ENCODE data around the gene AOPEP. TPM values are rescaled to one million over a fixed set of nuclear protein-coding genes. Genes with fewer than 3 reads are reported as not detected.

Gene AOPEP
- polyA plus RNA-seq, 1 donor from 2014 or later, result 10.0 TPM

DNA sequence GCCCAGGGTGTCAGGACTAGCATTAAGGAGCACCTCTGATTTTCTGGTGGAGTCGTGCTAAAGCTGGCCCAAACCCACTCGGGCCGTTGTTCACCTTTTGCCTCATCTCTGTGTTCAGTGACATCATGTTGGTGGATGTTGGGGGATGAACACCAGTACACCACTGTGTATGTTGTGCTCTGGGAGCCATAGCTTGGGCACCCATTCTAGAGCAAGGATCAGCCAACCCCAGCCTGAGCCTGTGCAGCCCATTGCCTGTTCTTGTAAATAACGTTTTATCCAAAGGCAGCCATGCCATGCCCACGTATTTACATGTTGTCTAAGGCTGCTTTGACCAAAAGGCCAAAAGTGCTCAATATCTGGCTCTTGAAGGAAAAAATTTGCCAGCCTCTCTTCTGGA is 345.4 kb downstream of the AOPEP start:
- H3F3A ChIP-seq (ENCODE audit: insufficient read depth, low read length, poor library complexity, severe bottlenecking), result no peaks in the 10 kb centered on the region
- no peak overlapping the region for H3K4me2 ChIP-seq (ENCODE audit: low read length)
- H3K4me3 ChIP-seq (ENCODE audit: low read length), result no peak overlapping the region
- no peak overlapping the region for H3K9ac ChIP-seq (ENCODE audit: low read length)
- H3K27ac ChIP-seq (ENCODE audit: low read length), result no peak overlapping the region
- no peak overlapping the region for H2AFZ ChIP-seq (ENCODE audit: low read depth, low read length)
- no peaks in the 10 kb centered on the region for H3K36me3 ChIP-seq (ENCODE audit: insufficient read depth, low read length)
- no peaks in the 10 kb centered on the region for H3K79me2 ChIP-seq (replicated peaks; ENCODE audit: insufficient read depth, low read length)
- no peaks in the 10 kb centered on the region for H3K27me3 ChIP-seq (ENCODE audit: insufficient read depth, low read depth, low read length)
- no peaks in the 10 kb centered on the region for H3K9me3 ChIP-seq (ENCODE audit: low read length)
- no peaks in the 10 kb centered on the region for H4K20me1 ChIP-seq (ENCODE audit: insufficient read depth)
- no peaks in the 10 kb centered on the region for H3K9me2 ChIP-seq (ENCODE audit: insufficient read depth, low read length)
- no peak for TF ChIP-seq EP300 (conservative IDR thresholded peaks at IDR 0.05; ENCODE audit: poor library complexity, severe bottlenecking)
- TF ChIP-seq, protein P1, sequence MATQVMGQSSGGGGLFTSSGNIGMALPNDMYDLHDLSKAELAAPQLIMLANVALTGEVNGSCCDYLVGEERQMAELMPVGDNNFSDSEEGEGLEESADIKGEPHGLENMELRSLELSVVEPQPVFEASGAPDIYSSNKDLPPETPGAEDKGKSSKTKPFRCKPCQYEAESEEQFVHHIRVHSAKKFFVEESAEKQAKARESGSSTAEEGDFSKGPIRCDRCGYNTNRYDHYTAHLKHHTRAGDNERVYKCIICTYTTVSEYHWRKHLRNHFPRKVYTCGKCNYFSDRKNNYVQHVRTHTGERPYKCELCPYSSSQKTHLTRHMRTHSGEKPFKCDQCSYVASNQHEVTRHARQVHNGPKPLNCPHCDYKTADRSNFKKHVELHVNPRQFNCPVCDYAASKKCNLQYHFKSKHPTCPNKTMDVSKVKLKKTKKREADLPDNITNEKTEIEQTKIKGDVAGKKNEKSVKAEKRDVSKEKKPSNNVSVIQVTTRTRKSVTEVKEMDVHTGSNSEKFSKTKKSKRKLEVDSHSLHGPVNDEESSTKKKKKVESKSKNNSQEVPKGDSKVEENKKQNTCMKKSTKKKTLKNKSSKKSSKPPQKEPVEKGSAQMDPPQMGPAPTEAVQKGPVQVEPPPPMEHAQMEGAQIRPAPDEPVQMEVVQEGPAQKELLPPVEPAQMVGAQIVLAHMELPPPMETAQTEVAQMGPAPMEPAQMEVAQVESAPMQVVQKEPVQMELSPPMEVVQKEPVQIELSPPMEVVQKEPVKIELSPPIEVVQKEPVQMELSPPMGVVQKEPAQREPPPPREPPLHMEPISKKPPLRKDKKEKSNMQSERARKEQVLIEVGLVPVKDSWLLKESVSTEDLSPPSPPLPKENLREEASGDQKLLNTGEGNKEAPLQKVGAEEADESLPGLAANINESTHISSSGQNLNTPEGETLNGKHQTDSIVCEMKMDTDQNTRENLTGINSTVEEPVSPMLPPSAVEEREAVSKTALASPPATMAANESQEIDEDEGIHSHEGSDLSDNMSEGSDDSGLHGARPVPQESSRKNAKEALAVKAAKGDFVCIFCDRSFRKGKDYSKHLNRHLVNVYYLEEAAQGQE (IDR thresholded peaks at IDR 0.05; ENCODE audit: borderline replicate concordance), result no peak
- TF ChIP-seq SMC3 (conservative IDR thresholded peaks at IDR 0.05; ENCODE audit: poor library complexity), result no peak
- TF ChIP-seq TAF1 (IDR thresholded peaks at IDR 0.05; ENCODE audit: low read depth), result no peak
- TF ChIP-seq, protein P2, sequence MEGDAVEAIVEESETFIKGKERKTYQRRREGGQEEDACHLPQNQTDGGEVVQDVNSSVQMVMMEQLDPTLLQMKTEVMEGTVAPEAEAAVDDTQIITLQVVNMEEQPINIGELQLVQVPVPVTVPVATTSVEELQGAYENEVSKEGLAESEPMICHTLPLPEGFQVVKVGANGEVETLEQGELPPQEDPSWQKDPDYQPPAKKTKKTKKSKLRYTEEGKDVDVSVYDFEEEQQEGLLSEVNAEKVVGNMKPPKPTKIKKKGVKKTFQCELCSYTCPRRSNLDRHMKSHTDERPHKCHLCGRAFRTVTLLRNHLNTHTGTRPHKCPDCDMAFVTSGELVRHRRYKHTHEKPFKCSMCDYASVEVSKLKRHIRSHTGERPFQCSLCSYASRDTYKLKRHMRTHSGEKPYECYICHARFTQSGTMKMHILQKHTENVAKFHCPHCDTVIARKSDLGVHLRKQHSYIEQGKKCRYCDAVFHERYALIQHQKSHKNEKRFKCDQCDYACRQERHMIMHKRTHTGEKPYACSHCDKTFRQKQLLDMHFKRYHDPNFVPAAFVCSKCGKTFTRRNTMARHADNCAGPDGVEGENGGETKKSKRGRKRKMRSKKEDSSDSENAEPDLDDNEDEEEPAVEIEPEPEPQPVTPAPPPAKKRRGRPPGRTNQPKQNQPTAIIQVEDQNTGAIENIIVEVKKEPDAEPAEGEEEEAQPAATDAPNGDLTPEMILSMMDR (IDR thresholded peaks at IDR 0.05; ENCODE audit: poor library complexity, severe bottlenecking), result no peak
- TF ChIP-seq EZH2 (IDR thresholded peaks at IDR 0.05; ENCODE audit: borderline replicate concordance, insufficient read depth, low read length, poor library complexity, severe bottlenecking), result no peak
- no peak for TF ChIP-seq RAD21 (conservative IDR thresholded peaks at IDR 0.05)
- no peak for TF ChIP-seq MXI1 (conservative IDR thresholded peaks at IDR 0.05; ENCODE audit: poor library complexity, severe bottlenecking)
- TF ChIP-seq POLR2AphosphoS5 (IDR thresholded peaks at IDR 0.05), result no peak

DNA sequence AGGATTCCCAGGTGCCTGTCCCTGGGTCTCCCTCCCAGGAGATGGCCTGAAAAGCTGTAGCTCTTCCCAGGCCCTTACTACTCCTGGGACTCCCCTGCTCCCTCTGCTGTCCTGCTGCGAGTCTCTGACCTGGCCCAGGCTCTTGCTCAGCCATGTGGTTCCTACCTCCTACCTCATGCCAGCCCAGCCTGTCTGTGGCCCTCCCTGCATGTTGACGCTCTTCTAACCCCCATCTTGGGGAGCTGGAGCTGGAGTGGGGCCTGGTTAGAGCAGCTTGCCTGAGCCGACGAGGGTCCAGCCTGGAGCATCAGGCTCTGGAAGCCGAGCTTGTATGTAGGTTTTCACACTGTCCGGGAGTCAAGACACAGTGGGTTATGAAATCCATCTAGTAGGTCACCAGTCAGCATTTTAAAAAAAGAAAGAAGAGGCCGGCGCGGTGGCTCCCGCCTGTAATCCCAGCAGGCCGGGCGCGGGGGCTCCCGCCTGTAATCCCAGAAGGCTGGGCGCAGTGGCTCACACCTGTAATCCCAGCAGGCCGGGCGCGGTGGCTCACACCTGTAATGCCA is 346.6 kb downstream of the AOPEP start:
- H3K27ac ChIP-seq (ENCODE audit: low read length), result no peak overlapping the region

More for the DNA sequence above, 346.6 kb downstream of the AOPEP start:
- H3K9me2 ChIP-seq (ENCODE audit: insufficient read depth, low read length), result no peaks in the 10 kb centered on the region
- TF ChIP-seq EZH2 (IDR thresholded peaks at IDR 0.05; ENCODE audit: borderline replicate concordance, insufficient read depth, low read length, poor library complexity, severe bottlenecking), result no peak
- TF ChIP-seq EP300 (conservative IDR thresholded peaks at IDR 0.05; ENCODE audit: poor library complexity, severe bottlenecking), result no peak
- no peak for TF ChIP-seq SMC3 (conservative IDR thresholded peaks at IDR 0.05; ENCODE audit: poor library complexity)
- no peak for TF ChIP-seq RAD21 (conservative IDR thresholded peaks at IDR 0.05)
- TF ChIP-seq, protein P1 (IDR thresholded peaks at IDR 0.05; ENCODE audit: borderline replicate concordance), result no peak
- TF ChIP-seq, protein P2 (IDR thresholded peaks at IDR 0.05; ENCODE audit: poor library complexity, severe bottlenecking), result no peak
- no peak for TF ChIP-seq MXI1 (conservative IDR thresholded peaks at IDR 0.05; ENCODE audit: poor library complexity, severe bottlenecking)
- TF ChIP-seq POLR2AphosphoS5 (IDR thresholded peaks at IDR 0.05), result no peak
- no peak overlapping the region for H3K4me2 ChIP-seq (ENCODE audit: low read length)
- H3K79me2 ChIP-seq (replicated peaks; ENCODE audit: insufficient read depth, low read length), result no peaks in the 10 kb centered on the region
- H3K9ac ChIP-seq (ENCODE audit: low read length), result no peak overlapping the region
- no peaks in the 10 kb centered on the region for H3K27me3 ChIP-seq (ENCODE audit: insufficient read depth, low read depth, low read length)
- no peaks in the 10 kb centered on the region for H4K20me1 ChIP-seq (ENCODE audit: insufficient read depth)
- H2AFZ ChIP-seq (ENCODE audit: low read depth, low read length), result no peak overlapping the region
- H3K36me3 ChIP-seq (ENCODE audit: insufficient read depth, low read length), result no peaks in the 10 kb centered on the region
- H3K9me3 ChIP-seq (ENCODE audit: low read length), result no peaks in the 10 kb centered on the region
- H3K4me3 ChIP-seq (ENCODE audit: low read length), result no peak overlapping the region
- H3F3A ChIP-seq (ENCODE audit: insufficient read depth, low read length, poor library complexity, severe bottlenecking), result no peaks in the 10 kb centered on the region
